Central memory CD4-positive, alpha-beta T cell (primary cell): ENCODE measurements around the gene EPAS1.

Experiments used
- DNase-seq: peaks from one replicate; pipeline ENCODE4 v3.0.0; 2022

The EPAS1 gene

GRCh38 chr2:46273919-46274318, 23.3 kb upstream of the EPAS1 start:
- no peak for DNase-seq

- no peak for DNase-seq
These were observed 22.6 kb upstream of the EPAS1 start for GRCh38 chr2:46274586-46274985.

- no peak for DNase-seq
These were observed 21.2 kb upstream of the EPAS1 start for GRCh38 chr2:46275995-46276394.

DNA sequence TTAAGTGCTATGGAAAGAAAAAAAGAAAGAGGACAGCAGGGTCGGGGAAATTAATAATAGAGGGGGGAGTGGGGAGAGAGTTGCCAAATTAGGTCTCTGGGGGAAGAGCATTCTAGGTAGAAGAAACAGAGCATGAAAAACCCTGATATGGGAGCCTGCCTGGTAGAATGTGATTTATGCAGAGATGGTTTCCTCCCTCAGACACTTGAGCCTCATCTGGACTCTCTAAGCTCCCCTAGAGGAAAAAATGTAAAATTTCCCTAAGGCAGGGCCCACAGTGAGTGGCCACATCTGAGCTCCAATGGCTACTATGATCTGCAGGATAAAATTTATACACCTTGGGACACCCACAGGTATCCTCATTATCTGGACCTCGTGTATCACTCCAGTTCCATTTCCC, 20.6 kb upstream of the EPAS1 start:
- no peak for DNase-seq

DNA sequence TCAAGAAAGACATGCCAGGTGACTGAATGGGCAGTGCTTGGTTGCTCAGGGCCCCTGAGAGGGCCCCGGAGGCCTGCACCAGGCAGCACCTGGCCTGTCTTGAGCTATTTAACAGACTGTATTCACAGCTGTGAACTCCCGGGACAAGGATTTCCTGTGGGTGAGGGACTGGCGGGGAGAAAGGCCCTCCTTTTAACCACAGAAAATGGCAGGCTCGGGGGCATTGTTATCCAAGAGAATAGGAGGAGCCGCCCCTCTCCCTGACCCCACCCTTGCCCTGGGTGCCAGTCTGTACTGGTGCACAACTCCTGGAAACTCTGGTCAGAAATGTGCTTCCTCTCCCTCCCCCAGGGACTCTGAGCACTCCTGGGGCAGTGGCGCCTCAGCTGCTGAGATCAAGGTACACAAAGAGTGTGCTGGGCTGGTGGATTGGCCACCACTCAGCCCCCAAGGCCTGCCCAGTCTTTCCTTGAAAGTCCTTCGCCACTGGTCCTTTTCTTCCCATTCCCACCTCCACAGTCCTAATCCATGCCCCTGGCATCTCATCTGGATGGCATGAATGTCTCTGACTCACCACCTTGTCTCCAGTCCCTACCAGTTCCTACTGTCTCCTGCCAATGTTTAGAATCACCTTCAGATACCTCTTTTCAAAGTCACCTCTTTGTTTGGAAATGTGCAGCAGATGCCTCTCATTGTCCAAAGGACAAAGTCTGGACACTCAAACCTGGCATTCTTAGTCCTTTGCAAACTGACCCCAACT, 19.6 kb upstream of the EPAS1 start:
- DNase-seq, result no peak

DNA sequence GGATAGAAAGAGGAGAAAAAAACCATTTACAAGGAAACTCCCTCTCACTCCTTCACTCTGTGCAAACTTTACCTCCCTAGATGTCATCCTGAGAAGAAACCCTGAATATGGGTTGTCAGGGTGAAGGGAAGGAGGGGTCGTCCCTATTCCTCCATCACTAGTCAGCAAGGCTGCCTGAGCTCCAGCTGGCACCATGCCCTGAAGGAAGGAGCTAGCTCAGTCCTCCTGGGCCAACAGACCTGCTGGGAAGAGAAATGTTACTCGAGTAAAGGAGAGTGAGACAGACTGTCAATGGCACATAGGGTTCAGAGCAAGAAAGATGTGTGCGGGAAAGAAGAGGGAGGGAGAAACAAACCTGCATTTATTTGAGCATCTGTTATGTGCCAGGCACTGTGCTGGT, 18.3 kb upstream of the EPAS1 start:
- no peak for DNase-seq

DNA sequence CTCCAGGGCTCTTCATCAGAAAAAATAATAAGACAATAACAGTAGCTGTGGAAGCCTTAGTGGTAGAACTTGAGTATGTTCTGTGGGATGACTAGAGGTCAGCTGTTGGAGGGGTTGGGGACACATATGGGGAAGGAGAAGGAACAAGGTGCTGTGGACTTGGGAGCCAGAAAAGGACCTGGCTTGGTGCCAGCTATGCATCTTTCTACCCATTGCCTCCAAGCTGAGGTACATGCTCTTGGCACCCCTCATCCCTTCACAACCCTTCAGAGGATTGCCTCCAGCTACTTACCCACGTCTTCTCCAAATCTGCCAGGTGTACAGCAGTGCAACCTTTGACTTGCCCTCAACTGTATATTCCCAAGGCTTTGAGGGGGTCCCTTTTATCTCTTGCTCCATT, 15.3 kb upstream of the EPAS1 start:
- DNase-seq, result no peak

- DNase-seq, result no peak
These were observed 13.5 kb upstream of the EPAS1 start for GRCh38 chr2:46283693-46284092.

- DNase-seq, result no peak
These were observed 12.9 kb upstream of the EPAS1 start for GRCh38 chr2:46284260-46284659.

DNA sequence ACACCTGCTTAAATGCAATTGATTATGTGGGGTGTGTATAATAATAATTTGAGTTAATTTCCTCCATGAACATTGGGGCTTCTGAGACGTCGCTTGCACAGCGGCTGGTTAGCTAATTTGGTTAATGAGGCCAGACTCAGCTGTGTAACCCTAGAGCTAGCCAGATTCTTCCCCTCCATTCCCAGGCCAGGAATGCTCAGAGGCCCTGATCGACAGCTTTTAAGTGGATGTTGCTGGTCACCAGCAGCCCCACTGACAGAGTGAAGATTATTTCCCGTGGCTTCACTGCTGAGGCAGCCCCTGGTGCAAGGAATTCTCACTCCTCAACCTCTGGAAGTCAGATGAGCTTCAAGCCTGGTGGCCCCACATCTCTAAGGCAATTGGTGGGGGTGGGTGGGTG, 12.4 kb upstream of the EPAS1 start:
- no peak for DNase-seq

DNA sequence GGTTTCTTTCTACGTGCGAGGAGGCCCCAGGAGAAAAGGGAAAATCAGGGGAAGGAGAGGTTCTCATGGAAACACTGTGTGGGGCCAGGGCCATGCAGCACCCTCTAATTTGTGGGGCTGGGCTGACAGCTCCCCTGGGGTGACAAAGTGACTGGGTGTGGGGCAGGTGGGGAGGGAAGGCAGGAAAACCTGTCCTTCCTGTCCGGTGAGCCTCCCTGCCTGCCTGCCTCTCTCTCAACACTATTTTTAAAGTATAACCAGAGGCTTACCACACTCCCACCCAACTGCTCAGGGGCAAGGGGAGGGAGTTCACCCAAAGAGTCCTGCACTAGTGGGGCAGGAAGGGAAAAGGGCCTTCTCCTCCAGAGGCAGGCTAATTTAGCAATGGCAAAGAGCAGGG, 10.5 kb upstream of the EPAS1 start:
- DNase-seq, result no peak

- no peak for DNase-seq
These were observed 7.1 kb upstream of the EPAS1 start for GRCh38 chr2:46290078-46290477.

DNA sequence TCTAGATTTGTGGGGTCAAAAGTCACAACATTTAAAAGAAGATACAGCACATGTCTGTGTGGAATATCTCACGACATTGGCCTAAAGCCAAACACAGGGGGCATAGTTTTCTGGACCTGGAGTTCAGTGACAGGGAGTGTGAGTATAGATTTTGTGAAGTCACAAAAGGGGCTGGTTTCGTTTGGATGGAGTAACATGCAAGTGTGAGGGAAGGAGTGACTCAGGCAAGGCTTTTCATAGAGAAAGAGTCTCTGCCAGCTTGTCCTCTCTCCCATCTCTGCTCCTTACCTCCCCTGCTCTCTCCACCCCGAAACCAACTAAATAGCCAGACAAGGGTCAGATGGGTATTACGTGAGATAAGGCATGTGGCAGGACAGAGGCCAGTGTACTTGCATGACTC, 3.7 kb upstream of the EPAS1 start:
- DNase-seq, result no peak

DNA sequence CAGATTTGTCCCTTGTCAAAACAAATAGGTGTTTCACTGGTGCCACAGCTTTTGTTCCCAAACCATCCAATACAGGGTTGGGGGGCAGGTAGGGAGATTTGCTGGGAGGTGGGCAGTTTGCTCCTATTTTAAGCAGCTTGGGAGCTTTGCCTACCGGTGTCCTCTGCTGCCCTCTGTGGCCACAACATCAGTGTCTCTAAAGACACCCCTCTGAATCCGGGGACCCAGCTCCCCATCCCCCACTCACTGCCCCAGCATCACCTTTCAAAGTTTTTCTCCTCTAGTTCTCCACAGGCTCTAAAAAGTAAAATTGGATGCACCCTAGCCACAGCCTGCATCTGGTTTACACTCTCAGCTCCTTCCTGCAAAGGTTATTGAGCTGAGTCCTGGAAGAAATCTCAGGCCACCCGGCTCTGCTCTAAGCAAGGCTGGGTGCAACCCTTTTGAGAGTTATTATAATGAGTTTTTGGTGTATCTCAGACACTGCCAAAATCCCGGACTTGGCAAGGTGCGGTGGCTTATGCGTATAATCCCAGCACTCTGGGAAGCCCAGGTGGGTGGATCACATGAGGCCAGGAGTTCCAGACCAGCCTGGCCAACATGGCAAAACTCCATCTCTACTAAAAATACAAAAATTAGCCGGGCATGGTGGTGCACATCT, 2.9 kb upstream of the EPAS1 start:
- no peak for DNase-seq

DNA sequence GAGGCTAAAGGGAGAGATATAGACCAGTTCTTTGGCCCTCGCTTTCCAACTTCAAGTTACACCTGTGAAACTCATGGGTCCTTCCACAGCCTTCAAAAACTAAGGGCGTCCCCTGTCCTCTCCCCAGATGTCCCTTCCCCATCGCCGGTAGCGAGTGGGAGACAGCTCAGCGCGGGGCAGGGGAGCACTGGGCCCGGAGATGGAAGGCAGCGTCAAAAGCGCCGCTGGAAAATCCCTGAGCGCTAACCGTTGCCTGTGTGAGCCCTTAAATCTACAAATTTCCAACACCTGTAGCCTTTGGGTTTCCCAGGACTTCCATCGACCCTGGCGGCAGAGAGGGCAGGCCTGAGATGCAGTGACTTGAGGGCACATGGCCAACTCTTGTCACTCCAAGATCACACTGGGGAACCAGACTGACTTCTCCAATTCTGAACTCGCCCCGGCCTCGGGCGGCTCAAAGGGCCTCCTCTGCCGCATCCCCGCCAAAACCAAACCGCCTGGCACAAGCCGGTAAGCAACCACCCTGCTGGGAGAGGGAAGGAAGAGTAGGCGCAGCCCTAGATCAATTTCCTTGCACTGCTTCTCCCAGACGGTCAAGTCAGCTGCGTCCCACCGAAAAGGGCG, 879 bp upstream of the EPAS1 start:
- peak; percentile 6 for DNase-seq

DNA sequence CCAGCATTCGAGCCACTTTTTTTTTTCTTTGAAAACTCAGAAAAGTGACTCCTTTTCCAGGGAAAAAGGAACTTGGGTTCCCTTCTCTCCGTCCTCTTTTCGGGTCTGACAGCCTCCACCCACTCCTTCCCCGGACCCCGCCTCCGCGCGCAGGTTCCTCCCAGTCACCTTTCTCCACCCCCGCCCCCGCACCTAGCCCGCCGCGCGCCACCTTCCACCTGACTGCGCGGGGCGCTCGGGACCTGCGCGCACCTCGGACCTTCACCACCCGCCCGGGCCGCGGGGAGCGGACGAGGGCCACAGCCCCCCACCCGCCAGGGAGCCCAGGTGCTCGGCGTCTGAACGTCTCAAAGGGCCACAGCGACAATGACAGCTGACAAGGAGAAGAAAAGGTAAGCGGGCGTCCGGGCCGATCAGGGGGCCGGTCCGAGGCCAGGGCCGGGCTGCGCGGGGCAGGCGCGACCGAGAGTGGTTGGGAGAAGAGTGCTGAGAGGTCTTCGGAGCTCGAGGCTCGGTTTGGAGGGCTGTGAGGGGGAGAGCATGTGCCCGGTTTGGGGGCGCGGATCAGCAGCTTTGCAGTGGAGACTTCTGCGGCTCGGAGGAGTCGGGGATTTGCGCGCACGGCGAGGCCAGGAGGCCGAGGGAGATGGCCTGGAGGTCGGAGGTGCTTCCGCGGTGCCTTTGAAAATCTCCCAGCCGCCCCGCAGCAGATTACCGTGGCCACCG, 502 bp downstream of the EPAS1 start:
- DNase-seq, result peak; percentile 59

DNA sequence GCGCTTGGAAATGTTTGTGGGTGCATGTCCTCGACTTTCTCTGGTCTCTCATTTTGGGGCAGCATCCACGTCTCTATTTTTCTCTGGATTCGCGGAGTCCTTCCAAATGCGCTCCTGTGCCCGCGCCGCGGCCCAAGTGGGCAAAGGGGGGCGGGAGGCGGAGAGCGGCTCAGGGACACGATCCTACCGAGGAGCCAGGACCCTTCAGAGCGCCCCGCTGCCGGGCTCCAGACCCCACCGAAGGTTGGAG, 990 bp downstream of the EPAS1 start:
- no peak for DNase-seq

GRCh38 chr2:46298522-46299353, 1.5 kb downstream of the EPAS1 start:
- peak; percentile 9 for DNase-seq

DNA sequence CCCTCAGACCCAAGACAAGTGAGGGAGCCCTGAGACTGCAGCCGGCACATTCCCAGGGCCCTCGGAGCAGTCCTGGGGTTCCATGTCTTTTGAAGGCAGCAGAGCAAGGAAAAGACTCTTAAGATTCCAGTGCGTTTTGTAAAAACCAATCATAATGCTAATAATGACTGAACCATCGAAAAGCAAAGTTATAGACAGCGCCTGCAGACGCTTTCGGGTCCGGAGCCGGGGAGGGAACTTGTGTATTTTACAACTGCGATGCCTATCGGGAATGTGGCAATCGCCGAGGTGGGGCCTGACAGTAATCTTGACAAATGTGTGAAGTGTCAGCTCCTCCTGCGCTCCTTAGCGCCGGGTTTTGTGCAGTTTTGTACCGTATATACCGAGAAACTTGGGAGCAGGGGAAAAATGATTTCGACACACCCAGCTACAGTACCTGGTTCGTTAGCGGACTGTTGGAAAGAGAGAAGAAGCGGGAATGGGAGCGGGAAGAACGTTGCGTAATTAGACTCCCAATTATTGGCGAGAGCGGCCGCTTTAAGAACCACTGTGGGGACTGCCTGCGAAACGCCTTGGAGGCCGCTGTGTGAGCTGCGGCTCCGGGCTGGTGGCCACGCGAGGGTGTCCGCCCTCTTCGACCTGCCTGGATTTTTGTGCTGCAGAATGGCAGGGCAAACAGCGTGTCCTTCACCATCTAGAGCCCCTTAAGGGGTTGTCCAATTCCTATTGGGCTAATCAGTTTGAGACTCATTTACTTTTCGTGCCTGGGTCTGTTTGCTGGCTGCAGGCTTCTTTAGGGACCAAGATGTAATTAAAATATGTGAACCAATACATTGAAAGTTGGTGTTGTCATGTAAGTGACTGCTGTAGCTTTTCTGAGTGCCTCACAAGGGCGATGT, 2.4 kb downstream of the EPAS1 start:
- no peak for DNase-seq

- DNase-seq, result no peak
These were observed 3.2 kb downstream of the EPAS1 start for GRCh38 chr2:46300406-46300832.

GRCh38 chr2:46302005-46302695, 4.9 kb downstream of the EPAS1 start:
- no peak for DNase-seq
